Kidney glomerular epithelial cell (primary cell): ENCODE data around the gene ADAMTS17.
"Not testable (repeated sequence)": the region's sequence is repeated elsewhere in the genome, so short reads cannot be mapped to it uniquely, and the experiment has no call there.

Experiments used
- DNase-seq: peaks from one replicate; lab custom pipeline; 2025; lab: John Stamatoyannopoulos, UW

ADAMTS17 gene

GRCh38 chr15:99951511-99951910 is 390.3 kb downstream of the ADAMTS17 start:
- DNase-seq, result no peak

GRCh38 chr15:99944131-99944530 is 397.6 kb downstream of the ADAMTS17 start:
- DNase-seq, result no peak

GRCh38 chr15:99943466-99943865 is 398.3 kb downstream of the ADAMTS17 start:
- no peak for DNase-seq

GRCh38 chr15:99932676-99933402 is 408.9 kb downstream of the ADAMTS17 start:
- DNase-seq, result no peak

GRCh38 chr15:99931703-99932603 is 409.8 kb downstream of the ADAMTS17 start:
- peak; percentile 74 for DNase-seq

- no peak for DNase-seq
Observed at GRCh38 chr15:99930696-99931095, 411.1 kb downstream of the ADAMTS17 start.

- DNase-seq, result no peak
Observed at GRCh38 chr15:99929266-99929665, 412.5 kb downstream of the ADAMTS17 start.

GRCh38 chr15:99928429-99928981 is 413.3 kb downstream of the ADAMTS17 start:
- DNase-seq, result peak; percentile 65

GRCh38 chr15:99926532-99926931 is 415.2 kb downstream of the ADAMTS17 start:
- DNase-seq, result not testable (repeated sequence)

- no peak for DNase-seq
Observed at GRCh38 chr15:99925661-99926461, 415.9 kb downstream of the ADAMTS17 start.

GRCh38 chr15:99923711-99924110 is 418.1 kb downstream of the ADAMTS17 start:
- DNase-seq, result no peak
